ENCODE data around the gene SPATA1.

DNA sequence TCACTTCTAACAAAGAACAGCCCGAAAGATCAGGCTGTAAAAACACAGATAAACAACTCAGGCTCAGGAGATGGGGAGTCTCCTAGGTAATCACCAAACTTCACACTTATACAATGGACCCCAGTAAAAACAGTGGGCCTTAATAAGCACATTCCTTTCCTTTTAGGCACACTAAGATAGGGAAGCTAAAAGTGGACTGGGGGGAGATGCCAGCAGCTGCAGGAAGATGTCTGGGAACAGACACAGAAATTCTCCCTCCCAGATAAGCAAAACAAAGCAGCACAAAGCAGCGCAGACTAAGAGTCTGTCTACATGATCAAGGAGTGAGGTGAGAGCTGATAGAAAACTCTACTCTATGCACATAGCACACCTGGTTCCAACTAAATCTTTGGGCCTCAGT lies 97.0 kb downstream of the SPATA1 start:
- no peak for TF ChIP-seq KDM1A (IDR thresholded peaks at IDR 0.05)
- no peak for TF ChIP-seq SRSF3 (IDR thresholded peaks at IDR 0.05; ENCODE audit: insufficient read depth, low read length)
- TF ChIP-seq, protein P1, sequence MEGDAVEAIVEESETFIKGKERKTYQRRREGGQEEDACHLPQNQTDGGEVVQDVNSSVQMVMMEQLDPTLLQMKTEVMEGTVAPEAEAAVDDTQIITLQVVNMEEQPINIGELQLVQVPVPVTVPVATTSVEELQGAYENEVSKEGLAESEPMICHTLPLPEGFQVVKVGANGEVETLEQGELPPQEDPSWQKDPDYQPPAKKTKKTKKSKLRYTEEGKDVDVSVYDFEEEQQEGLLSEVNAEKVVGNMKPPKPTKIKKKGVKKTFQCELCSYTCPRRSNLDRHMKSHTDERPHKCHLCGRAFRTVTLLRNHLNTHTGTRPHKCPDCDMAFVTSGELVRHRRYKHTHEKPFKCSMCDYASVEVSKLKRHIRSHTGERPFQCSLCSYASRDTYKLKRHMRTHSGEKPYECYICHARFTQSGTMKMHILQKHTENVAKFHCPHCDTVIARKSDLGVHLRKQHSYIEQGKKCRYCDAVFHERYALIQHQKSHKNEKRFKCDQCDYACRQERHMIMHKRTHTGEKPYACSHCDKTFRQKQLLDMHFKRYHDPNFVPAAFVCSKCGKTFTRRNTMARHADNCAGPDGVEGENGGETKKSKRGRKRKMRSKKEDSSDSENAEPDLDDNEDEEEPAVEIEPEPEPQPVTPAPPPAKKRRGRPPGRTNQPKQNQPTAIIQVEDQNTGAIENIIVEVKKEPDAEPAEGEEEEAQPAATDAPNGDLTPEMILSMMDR (IDR thresholded peaks at IDR 0.05 in 2 of 3, conservative IDR thresholded peaks at IDR 0.05 in 1 of 3; ENCODE audit: insufficient read depth in 2 of 3, low read depth in 1 of 3, low read length in 3 of 3), result no peak
- TF ChIP-seq CHD4 (IDR thresholded peaks at IDR 0.05; ENCODE audit: insufficient read depth, insufficient replicate concordance, low read depth, low read length, poor library complexity, severe bottlenecking), result no peak
- no peak for TF ChIP-seq EZH2 (IDR thresholded peaks at IDR 0.05; ENCODE audit: borderline replicate concordance, low read depth, low read length)
- TF ChIP-seq, protein P2, sequence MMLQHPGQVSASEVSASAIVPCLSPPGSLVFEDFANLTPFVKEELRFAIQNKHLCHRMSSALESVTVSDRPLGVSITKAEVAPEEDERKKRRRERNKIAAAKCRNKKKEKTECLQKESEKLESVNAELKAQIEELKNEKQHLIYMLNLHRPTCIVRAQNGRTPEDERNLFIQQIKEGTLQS (IDR thresholded peaks at IDR 0.05), result no peak
- TF ChIP-seq, protein P2 (CRISPR knock-in tag; conservative IDR thresholded peaks at IDR 0.05), result no peak
- no peak for TF ChIP-seq TFE3 (CRISPR knock-in tag; IDR thresholded peaks at IDR 0.05)
- no peak for TF ChIP-seq FOXM1 (IDR thresholded peaks at IDR 0.05; ENCODE audit: low read depth)
- no peak for TF ChIP-seq FOXM1 (CRISPR knock-in tag; IDR thresholded peaks at IDR 0.05; ENCODE audit: low read depth)
- TF ChIP-seq SMAD1 (IDR thresholded peaks at IDR 0.05; ENCODE audit: low read depth, low read length, partially characterized antibody), result no peak
- TF ChIP-seq, protein P3, sequence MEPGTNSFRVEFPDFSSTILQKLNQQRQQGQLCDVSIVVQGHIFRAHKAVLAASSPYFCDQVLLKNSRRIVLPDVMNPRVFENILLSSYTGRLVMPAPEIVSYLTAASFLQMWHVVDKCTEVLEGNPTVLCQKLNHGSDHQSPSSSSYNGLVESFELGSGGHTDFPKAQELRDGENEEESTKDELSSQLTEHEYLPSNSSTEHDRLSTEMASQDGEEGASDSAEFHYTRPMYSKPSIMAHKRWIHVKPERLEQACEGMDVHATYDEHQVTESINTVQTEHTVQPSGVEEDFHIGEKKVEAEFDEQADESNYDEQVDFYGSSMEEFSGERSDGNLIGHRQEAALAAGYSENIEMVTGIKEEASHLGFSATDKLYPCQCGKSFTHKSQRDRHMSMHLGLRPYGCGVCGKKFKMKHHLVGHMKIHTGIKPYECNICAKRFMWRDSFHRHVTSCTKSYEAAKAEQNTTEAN (CRISPR knock-in tag; IDR thresholded peaks at IDR 0.05), result no peak
